Measurements from ENCODE around the gene CADM1. TPM values are rescaled to one million over a fixed set of nuclear protein-coding genes. Genes with fewer than 3 reads are reported as not detected.

Gene CADM1
- total and polyA plus RNA-seq, 9 donors: 6.6 to 61.2 (median 17.2) TPM

DNA sequence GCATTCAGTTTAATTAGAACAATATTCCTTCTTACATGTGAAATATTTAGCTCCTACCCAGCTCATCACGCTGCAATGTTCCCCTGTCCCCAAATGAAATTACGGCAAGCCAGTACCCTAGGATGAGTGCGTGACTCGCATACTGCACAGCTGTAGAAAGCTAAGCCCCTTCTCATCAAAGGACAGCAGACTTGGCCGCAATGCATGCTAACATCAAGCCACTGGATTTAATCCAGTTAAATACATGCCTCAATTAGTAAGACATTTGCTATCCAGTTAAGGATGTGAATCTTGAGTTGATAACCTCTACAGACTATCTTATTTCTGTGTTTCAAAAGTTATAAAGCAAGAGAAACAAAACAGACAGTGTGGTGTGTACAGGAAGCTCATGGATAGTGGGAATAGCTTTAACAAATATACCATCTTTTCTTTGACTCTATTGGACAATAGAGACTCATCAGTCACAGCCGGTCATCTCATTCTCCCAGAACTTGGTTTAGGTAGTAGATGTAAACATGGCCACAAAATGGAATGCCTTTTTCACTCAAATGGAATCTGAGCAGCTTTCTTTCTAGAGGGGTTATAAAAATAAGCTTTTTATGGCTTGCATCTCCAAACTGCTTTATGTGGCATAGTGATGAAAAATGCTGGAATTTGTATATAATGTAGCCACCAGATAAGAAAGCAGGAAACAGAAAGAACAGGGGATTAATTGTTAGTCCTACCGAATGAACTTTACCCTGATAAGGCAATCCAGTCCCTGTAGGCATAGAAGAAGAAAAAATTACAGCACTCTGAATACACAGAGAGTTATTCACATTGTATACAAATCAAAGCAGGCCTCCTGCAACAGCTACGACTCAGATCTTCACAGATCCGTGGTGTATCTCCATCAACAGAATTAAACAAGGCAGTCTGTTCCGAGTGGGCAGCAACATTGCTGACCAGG lies 224.1 kb downstream of the CADM1 start:
- no peak overlapping the region for H3K27ac ChIP-seq
- intact Hi-C loops (cut with DNase I): no loop called here

GRCh38 chr11:115276799-115277198 lies 227.4 kb downstream of the CADM1 start:
- Histone ChIP-seq H3K36me3 (no peaks in the 10 kb centered on the region), H3K27me3 (no peaks in the 10 kb centered on the region), H3K4me3 (no peak overlapping the region), H3K27ac (no peak overlapping the region), H3K9me3 (no peaks in the 10 kb centered on the region), H3K4me1 (ENCODE audit: insufficient read depth) (no peaks in the 10 kb centered on the region)
- 96% methylated on average over 8 of the region's 8 CpGs for WGBS, 3 donors
- no peak for DNase-seq
- TF ChIP-seq, protein P1, sequence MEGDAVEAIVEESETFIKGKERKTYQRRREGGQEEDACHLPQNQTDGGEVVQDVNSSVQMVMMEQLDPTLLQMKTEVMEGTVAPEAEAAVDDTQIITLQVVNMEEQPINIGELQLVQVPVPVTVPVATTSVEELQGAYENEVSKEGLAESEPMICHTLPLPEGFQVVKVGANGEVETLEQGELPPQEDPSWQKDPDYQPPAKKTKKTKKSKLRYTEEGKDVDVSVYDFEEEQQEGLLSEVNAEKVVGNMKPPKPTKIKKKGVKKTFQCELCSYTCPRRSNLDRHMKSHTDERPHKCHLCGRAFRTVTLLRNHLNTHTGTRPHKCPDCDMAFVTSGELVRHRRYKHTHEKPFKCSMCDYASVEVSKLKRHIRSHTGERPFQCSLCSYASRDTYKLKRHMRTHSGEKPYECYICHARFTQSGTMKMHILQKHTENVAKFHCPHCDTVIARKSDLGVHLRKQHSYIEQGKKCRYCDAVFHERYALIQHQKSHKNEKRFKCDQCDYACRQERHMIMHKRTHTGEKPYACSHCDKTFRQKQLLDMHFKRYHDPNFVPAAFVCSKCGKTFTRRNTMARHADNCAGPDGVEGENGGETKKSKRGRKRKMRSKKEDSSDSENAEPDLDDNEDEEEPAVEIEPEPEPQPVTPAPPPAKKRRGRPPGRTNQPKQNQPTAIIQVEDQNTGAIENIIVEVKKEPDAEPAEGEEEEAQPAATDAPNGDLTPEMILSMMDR (IDR thresholded peaks at IDR 0.05): no peak
- TF ChIP-seq POLR2A (IDR thresholded peaks at IDR 0.05) (no peak), EP300 (IDR thresholded peaks at IDR 0.05) (no peak)
- intact Hi-C loops (cut with DNase I): no loop called here

More for the DNA sequence above, 224.1 kb downstream of the CADM1 start:
- no peaks in the 10 kb centered on the region for H3K27me3 ChIP-seq
- H3K9me3 ChIP-seq: no peaks in the 10 kb centered on the region
- TF ChIP-seq, protein P1 (IDR thresholded peaks at IDR 0.05): no peak
- TF ChIP-seq POLR2A (IDR thresholded peaks at IDR 0.05) (no peak), EP300 (IDR thresholded peaks at IDR 0.05) (no peak)
- WGBS, 3 donors: 71 to 83% (median 75%) methylated on average over 10 of the region's 10 CpGs
- H3K4me3 ChIP-seq: no peak overlapping the region
- no peaks in the 10 kb centered on the region for H3K4me1 ChIP-seq (ENCODE audit: insufficient read depth)
- DNase-seq: no peak
- H3K36me3 ChIP-seq: no peaks in the 10 kb centered on the region

DNA sequence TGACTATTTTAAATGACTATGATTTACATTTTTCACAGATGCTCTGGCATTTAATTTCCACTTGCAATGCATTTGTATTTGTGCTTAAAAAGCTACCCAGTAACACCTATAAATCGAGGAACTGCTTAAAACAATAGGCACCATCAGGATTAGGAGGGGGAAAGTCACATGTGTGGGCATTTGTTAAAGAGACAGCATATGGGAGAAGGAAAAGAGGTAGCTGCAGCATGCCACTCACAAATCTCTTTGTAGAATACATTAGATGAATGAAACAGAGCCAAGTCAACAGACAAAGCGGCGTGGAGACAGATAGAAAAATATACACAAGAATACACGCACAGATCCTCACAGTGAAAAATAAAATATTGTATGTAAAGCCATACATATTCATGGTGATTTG lies 228.0 kb downstream of the CADM1 start:
- H3K27ac ChIP-seq: no peak overlapping the region
- intact Hi-C loops (cut with DNase I): no loop called here
- no peaks in the 10 kb centered on the region for H3K36me3 ChIP-seq
- 78 to 81% (median 81%) methylated on average over 4 of the region's 4 CpGs for WGBS, 3 donors
- no peaks in the 10 kb centered on the region for H3K9me3 ChIP-seq
- no peaks in the 10 kb centered on the region for H3K27me3 ChIP-seq
- TF ChIP-seq, protein P1 (IDR thresholded peaks at IDR 0.05): no peak
- TF ChIP-seq POLR2A (IDR thresholded peaks at IDR 0.05): no peak
- TF ChIP-seq EP300 (IDR thresholded peaks at IDR 0.05): no peak
- DNase-seq: no peak
- no peaks in the 10 kb centered on the region for H3K4me1 ChIP-seq (ENCODE audit: insufficient read depth)
- no peak overlapping the region for H3K4me3 ChIP-seq

DNA sequence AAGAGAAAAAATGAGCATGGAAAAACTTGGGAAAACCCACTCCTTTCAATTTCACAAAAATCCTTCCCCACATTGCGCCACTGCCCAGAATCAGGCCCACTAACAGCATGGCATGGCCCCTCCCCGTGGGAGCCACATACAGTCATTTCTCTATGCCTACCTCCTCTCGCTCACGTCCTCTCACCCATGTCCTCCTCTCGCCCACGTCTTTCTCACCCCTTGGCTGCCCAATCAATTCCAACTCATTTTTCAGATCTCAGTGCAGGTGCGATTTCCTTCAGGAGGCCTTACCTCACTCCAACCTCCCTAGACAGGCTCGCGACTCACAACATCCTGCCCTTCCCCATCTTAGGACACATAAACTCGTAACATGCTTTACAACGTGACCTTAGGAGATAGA lies 229.2 kb downstream of the CADM1 start:
- intact Hi-C loops (cut with DNase I): no loop called here
- 95 to 97% (median 95%) methylated on average over 11 of the region's 11 CpGs for WGBS, 3 donors
- Histone ChIP-seq H3K36me3 (no peaks in the 10 kb centered on the region), H3K27ac (no peak overlapping the region), H3K27me3 (no peaks in the 10 kb centered on the region), H3K4me3 (no peak overlapping the region), H3K4me1 (ENCODE audit: insufficient read depth) (no peaks in the 10 kb centered on the region), H3K9me3 (no peaks in the 10 kb centered on the region)
- DNase-seq: no peak
- TF ChIP-seq EP300 (IDR thresholded peaks at IDR 0.05): no peak
- TF ChIP-seq, protein P1 (IDR thresholded peaks at IDR 0.05): no peak
- no peak for TF ChIP-seq POLR2A (IDR thresholded peaks at IDR 0.05)
